ENCODE data around the gene OR13H1.

- TF ChIP-seq CTBP1 (IDR thresholded peaks at IDR 0.05; ENCODE audit: borderline replicate concordance) (no peak), ZNF384 (IDR thresholded peaks at IDR 0.05) (no peak), ELF4 (IDR thresholded peaks at IDR 0.05) (no peak), FOXM1 (IDR thresholded peaks at IDR 0.05; ENCODE audit: borderline replicate concordance) (no peak), FOXA1 (IDR thresholded peaks at IDR 0.05) (no peak)
These were observed 33.5 kb downstream of the OR13H1 start for GRCh38 chrX:131577413-131577812.
